ENCODE measurements around the gene EIF2D. TPM values are rescaled to one million over a fixed set of nuclear protein-coding genes. Genes with fewer than 3 reads are reported as not detected.

EIF2D gene
- total and polyA plus RNA-seq, 2 of the 13 experiments (the other 11 are each of a cell fraction or from before 2014, with no cell fraction given), result 45.1 to 64.9 TPM

- H3K79me2 ChIP-seq (ENCODE audit: insufficient read depth, low read length), result no peaks in the 10 kb centered on the region
- FAIRE-seq (no peak), ATAC-seq (no peak), DNase-seq (ENCODE audit: low spot score) (no peak)
- BruUV-seq (replicated peaks), result no TSS peak
- ChIA-PET POLR2A (no interaction called here), CTCF (ENCODE audit: low intra/inter-chr PET ratio, low total read pairs) (no interaction called here)
- no peaks in the 10 kb centered on the region for H3K9me3 ChIP-seq (ENCODE audit: low read length)
- H3K4me2 ChIP-seq (ENCODE audit: low read depth, low read length), result no peak overlapping the region
- no peak overlapping the region for H3K4me3 ChIP-seq (replicated peaks in 1 of 3; ENCODE audit: insufficient read depth in 1 of 3, low read depth in 2 of 3, low read length in 3 of 3)
- H3K27ac ChIP-seq (ENCODE audit: extremely low read length, insufficient read depth, low read length), result no peak overlapping the region
- H3K9ac ChIP-seq (ENCODE audit: insufficient read depth, low read depth, low read length), result no peak overlapping the region
- peaks cover 17 to 59% of the 10 kb centered on the region in 2 experiments for H3K36me3 ChIP-seq (replicated peaks in 1 of 2; ENCODE audit: control insufficient read depth in 1 of 2, insufficient read depth in 2 of 2, low read length in 2 of 2)
- no peaks in the 10 kb centered on the region for H3K4me1 ChIP-seq (ENCODE audit: insufficient read depth, low read length)
- WGBS (ENCODE audit: low lambda C conversion rate), result 84% methylated on average over 8 of the region's 8 CpGs
- no peak overlapping the region for H2AFZ ChIP-seq (ENCODE audit: low read length)
- intact Hi-C loops (cut with micrococcal nuclease; ENCODE audit: unreplicated experiment), result no loop called here
- H3K27me3 ChIP-seq (ENCODE audit: control insufficient read depth in 1 of 2, insufficient read depth in 2 of 2, low read length in 2 of 2), result no peaks in the 10 kb centered on the region
- no peaks in the 10 kb centered on the region for H4K20me1 ChIP-seq (ENCODE audit: insufficient read depth, low read length)
- in situ Hi-C loops (cut with HindIII; ENCODE audit: extremely low pct_ligation_motif_present, low pct_unique_long_range_greater_than_20kb), result no loop called here
- TF ChIP-seq GATAD2A (CRISPR knock-in tag; IDR thresholded peaks at IDR 0.05) (no peak), AGO2 (optimal IDR thresholded peaks at IDR 0.05; ENCODE audit: low read depth, low read length) (no peak), KDM5A (IDR thresholded peaks at IDR 0.05; ENCODE audit: borderline replicate concordance, low read length) (no peak), MXD3 (CRISPR knock-in tag; IDR thresholded peaks at IDR 0.05) (no peak), ZNF260 (CRISPR knock-in tag; IDR thresholded peaks at IDR 0.05; ENCODE audit: borderline replicate concordance, low read depth) (no peak), KLF13 (CRISPR knock-in tag; IDR thresholded peaks at IDR 0.05) (no peak), SIN3B (IDR thresholded peaks at IDR 0.05; ENCODE audit: low read length) (no peak), DNMT1 (CRISPR knock-in tag; IDR thresholded peaks at IDR 0.05) (no peak), TGIF2 (CRISPR knock-in tag; IDR thresholded peaks at IDR 0.05) (no peak), MIER2 (CRISPR knock-in tag; IDR thresholded peaks at IDR 0.05) (no peak), KLF15 (CRISPR knock-in tag; IDR thresholded peaks at IDR 0.05; ENCODE audit: borderline replicate concordance) (no peak), KDM5B (CRISPR knock-in tag; IDR thresholded peaks at IDR 0.05; ENCODE audit: borderline replicate concordance) (no peak)
- TF ChIP-seq, protein P1, sequence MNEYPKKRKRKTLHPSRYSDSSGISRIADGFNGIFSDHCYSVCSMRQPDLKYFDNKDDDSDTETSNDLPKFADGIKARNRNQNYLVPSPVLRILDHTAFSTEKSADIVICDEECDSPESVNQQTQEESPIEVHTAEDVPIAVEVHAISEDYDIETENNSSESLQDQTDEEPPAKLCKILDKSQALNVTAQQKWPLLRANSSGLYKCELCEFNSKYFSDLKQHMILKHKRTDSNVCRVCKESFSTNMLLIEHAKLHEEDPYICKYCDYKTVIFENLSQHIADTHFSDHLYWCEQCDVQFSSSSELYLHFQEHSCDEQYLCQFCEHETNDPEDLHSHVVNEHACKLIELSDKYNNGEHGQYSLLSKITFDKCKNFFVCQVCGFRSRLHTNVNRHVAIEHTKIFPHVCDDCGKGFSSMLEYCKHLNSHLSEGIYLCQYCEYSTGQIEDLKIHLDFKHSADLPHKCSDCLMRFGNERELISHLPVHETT (CRISPR knock-in tag; conservative IDR thresholded peaks at IDR 0.05), result no peak
- TF ChIP-seq, protein P2, sequence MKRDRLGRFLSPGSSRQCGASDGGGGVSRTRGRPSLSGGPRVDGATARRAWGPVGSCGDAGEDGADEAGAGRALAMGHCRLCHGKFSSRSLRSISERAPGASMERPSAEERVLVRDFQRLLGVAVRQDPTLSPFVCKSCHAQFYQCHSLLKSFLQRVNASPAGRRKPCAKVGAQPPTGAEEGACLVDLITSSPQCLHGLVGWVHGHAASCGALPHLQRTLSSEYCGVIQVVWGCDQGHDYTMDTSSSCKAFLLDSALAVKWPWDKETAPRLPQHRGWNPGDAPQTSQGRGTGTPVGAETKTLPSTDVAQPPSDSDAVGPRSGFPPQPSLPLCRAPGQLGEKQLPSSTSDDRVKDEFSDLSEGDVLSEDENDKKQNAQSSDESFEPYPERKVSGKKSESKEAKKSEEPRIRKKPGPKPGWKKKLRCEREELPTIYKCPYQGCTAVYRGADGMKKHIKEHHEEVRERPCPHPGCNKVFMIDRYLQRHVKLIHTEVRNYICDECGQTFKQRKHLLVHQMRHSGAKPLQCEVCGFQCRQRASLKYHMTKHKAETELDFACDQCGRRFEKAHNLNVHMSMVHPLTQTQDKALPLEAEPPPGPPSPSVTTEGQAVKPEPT (CRISPR knock-in tag; IDR thresholded peaks at IDR 0.05; ENCODE audit: low read depth), result no peak
- TF ChIP-seq, protein P3, sequence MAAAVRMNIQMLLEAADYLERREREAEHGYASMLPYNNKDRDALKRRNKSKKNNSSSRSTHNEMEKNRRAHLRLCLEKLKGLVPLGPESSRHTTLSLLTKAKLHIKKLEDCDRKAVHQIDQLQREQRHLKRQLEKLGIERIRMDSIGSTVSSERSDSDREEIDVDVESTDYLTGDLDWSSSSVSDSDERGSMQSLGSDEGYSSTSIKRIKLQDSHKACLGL (CRISPR knock-in tag; IDR thresholded peaks at IDR 0.05), result no peak
- TF ChIP-seq, protein P4, sequence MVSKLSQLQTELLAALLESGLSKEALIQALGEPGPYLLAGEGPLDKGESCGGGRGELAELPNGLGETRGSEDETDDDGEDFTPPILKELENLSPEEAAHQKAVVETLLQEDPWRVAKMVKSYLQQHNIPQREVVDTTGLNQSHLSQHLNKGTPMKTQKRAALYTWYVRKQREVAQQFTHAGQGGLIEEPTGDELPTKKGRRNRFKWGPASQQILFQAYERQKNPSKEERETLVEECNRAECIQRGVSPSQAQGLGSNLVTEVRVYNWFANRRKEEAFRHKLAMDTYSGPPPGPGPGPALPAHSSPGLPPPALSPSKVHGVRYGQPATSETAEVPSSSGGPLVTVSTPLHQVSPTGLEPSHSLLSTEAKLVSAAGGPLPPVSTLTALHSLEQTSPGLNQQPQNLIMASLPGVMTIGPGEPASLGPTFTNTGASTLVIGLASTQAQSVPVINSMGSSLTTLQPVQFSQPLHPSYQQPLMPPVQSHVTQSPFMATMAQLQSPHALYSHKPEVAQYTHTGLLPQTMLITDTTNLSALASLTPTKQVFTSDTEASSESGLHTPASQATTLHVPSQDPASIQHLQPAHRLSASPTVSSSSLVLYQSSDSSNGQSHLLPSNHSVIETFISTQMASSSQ (IDR thresholded peaks at IDR 0.05; ENCODE audit: low read depth), result no peak
- TF ChIP-seq, protein P4 (CRISPR knock-in tag; IDR thresholded peaks at IDR 0.05; ENCODE audit: borderline replicate concordance), result no peak
These were observed 22.1 kb downstream of the EIF2D start for GRCh38 chr1:206590025-206590758.
